SJSA1 (cell line): ENCODE results near the gene AMZ2. TPM values are rescaled to one million over a fixed set of nuclear protein-coding genes. Genes with fewer than 3 reads are reported as not detected.
"Not testable (repeated sequence)": the region's sequence is repeated elsewhere in the genome, so short reads cannot be mapped to it uniquely, and the experiment has no call there.

Experiments used
- DNase-seq, 2 experiments: peaks; one replicate each; pipeline ENCODE4 v3.0.0-alpha.2; 2015 to 2020; ENCODE audit warnings: low spot score in 2 of 2, low read depth in 1 of 2
- H3K27ac ChIP-seq: fragments of 250-450 bp; sonication (Bioruptor Pico); 2 replicates; pipeline ENCODE4 v1.5.1; 2020; ENCODE audit warnings: mild to moderate bottlenecking, moderate library complexity
- H3K27me3 ChIP-seq: fragments of 250-450 bp; sonication (Bioruptor Pico); replicated peaks from 2 replicates; pipeline ENCODE4 v1.5.1; 2020; ENCODE audit warnings: mild to moderate bottlenecking, moderate library complexity
- H3K36me3 ChIP-seq: fragments of 250-450 bp; sonication (Bioruptor Pico); 2 replicates; pipeline ENCODE4 v1.5.1; 2020; ENCODE audit warnings: mild to moderate bottlenecking
- H3K4me1 ChIP-seq: fragments of 250-450 bp; sonication (Bioruptor Pico); replicated peaks from 2 replicates; pipeline ENCODE4 v1.6.1; 2021; ENCODE audit warnings: mild to moderate bottlenecking
- H3K4me3 ChIP-seq: fragments of 250-450 bp; sonication (Bioruptor Pico); 2 replicates; pipeline ENCODE4 v1.5.1; 2020; ENCODE audit warnings: mild to moderate bottlenecking
- H3K9me3 ChIP-seq: fragments of 250-450 bp; sonication (Bioruptor Pico); replicated peaks from 2 replicates; pipeline ENCODE4 v1.5.1; 2020; ENCODE audit warnings: mild to moderate bottlenecking
- total RNA-seq: library from RNA; depleted of rRNA; stranded (reverse); fragments of >200 nt; shearing (Covaris generic); gene quantifications from 2 replicates; pipeline ENCODE4 v1.2.3, GENCODE V29; 2014

Gene AMZ2
- total RNA-seq, 1 experiment from 2014 or later = 148 TPM

DNA sequence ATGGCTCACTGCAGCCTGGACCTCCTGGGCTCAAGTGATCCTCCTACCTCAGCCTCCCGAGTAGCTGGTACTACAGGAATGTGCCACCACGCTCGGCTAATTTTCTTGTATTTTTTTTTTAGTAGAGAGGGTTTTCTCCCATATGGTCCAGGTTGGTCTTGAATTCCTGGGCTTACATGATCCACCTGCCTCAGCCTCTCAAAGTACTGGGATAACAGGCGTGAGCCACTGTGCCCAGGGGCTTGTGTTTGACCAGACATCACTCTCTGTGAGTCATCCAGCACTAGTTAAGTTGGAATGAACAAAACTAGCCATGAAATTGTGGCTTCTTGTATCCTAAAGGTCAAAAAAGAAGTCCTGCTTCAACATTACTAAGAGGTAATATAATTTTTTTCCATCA, 16.7 kb upstream of the AMZ2 start:
- not testable (repeated sequence) for H3K36me3 ChIP-seq, H3K27me3 ChIP-seq, H3K27ac ChIP-seq, DNase-seq, H3K4me3 ChIP-seq, H3K9me3 ChIP-seq
- peaks cover 15% of the 10 kb centered on the region for H3K4me1 ChIP-seq

GRCh38 chr17:68231541-68231940, 16.3 kb upstream of the AMZ2 start:
- no peak for DNase-seq
- Histone ChIP-seq H3K27me3 (no peaks in the 10 kb centered on the region), H3K4me1 (peaks cover 15% of the 10 kb centered on the region), H3K27ac (no peak overlapping the region), H3K36me3 (no peaks in the 10 kb centered on the region), H3K4me3 (no peak overlapping the region), H3K9me3 (no peaks in the 10 kb centered on the region)

DNA sequence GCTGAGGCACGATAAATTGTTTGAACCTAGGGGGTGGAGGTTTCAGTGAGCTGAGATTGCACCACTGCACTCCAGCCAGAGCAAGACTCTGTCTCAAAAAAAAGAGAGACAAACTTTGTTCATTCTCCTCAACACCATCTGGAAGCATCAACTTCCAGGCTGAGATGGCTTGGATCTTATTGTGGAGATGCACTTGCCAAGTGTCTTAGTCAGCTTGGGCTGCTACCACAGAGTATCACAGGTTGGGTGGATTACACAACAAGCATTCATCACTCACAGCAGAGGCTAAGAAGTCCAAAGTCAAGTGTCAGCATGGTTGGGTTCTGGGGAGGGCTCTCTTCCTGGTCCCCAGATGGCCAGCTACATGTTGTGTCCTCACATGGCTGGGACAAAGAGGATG, 15.1 kb upstream of the AMZ2 start:
- not testable (repeated sequence) for H3K9me3 ChIP-seq, H3K27me3 ChIP-seq, DNase-seq, H3K4me3 ChIP-seq, H3K36me3 ChIP-seq, H3K27ac ChIP-seq
- H3K4me1 ChIP-seq = peaks cover 15% of the 10 kb centered on the region

DNA sequence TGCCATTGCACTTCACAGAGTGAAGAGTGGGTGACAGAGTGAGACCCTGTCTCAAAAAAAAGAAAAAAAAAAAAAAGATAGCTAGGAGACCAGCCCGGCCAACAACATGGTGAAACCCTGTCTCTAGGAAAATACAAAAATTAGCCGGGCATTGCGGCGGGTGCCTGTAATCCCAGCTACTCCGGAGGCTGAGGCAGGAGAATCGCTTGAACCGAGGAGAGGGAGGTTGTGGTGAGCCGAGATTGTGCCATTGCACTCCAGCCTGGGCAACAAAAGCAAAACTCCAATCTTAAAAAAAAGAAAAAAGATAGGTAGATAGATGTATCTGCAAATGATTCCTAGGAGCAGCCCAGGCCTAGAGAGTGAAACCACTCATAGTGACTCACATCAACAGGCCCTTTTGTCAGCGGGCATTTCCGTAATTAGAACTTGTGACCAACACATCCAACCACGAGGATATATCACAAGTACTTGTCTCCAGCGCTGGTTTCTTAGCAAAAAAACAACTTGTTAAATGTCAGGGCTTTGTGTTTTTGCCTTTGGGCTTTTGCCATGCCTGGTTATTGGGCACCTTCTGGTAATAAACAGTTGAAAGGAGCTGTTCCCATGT, 13.0 kb upstream of the AMZ2 start:
- Histone ChIP-seq H3K27ac (peak overlapping the region; percentile 35; the same call in 1 of the 2 replicates), H3K4me1 (peaks cover 15% of the 10 kb centered on the region)
- not testable (repeated sequence) for H3K4me3 ChIP-seq, H3K9me3 ChIP-seq, H3K27me3 ChIP-seq, H3K36me3 ChIP-seq
- peak; percentile 84 to 85 for DNase-seq

- peak in 1 of 2 experiments; percentile 54 for DNase-seq
- H3K4me3 ChIP-seq, H3K36me3 ChIP-seq, H3K27me3 ChIP-seq, H3K9me3 ChIP-seq: not testable (repeated sequence)
- H3K4me1 ChIP-seq = peaks cover 15% of the 10 kb centered on the region
- H3K27ac ChIP-seq = peak overlapping the region; percentile 35; the same call in 1 of the 2 replicates
Observed at GRCh38 chr17:68235336-68235791, 12.5 kb upstream of the AMZ2 start.

DNA sequence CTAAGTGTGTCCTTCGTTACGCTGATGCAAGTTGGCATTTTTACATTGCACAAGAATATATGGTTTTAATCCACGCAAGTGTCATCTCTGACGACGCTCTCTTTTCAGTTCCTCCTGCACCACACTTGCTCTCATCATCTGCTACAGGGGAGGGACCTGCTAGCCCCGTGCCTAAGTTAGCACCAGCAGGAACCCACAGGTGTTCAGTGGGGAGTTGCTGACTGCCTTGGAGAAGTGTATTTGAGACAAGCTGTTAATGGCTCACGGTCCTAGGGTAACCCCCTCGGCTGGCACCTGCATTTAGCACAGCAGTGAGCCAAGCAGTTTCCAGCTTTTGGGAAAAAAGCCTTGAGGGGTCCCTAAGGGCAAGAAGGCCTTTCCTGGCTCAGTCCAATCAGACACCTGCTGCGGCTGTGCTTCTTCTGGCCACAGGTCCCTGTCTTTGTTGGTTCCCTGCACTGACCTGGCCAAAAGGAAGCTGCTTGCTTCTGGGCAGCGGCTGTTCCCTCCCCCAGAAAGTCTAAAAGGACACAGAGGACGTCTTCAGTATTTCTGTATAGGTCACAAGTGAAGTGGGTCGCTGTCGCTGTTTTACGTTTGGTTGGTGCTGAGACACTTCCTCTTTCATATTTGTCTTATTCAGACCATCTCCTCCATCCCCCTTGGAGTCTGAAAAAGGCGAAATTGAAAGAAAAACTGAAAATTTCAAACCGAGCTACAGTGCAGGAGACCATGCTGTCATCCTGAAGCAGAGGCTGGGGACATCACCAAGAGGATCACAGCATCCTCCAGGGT, 10.3 kb upstream of the AMZ2 start:
- H3K36me3 ChIP-seq, H3K4me3 ChIP-seq, DNase-seq, H3K27me3 ChIP-seq, H3K9me3 ChIP-seq, H3K27ac ChIP-seq: not testable (repeated sequence)
- H3K4me1 ChIP-seq = peaks cover 15% of the 10 kb centered on the region

DNA sequence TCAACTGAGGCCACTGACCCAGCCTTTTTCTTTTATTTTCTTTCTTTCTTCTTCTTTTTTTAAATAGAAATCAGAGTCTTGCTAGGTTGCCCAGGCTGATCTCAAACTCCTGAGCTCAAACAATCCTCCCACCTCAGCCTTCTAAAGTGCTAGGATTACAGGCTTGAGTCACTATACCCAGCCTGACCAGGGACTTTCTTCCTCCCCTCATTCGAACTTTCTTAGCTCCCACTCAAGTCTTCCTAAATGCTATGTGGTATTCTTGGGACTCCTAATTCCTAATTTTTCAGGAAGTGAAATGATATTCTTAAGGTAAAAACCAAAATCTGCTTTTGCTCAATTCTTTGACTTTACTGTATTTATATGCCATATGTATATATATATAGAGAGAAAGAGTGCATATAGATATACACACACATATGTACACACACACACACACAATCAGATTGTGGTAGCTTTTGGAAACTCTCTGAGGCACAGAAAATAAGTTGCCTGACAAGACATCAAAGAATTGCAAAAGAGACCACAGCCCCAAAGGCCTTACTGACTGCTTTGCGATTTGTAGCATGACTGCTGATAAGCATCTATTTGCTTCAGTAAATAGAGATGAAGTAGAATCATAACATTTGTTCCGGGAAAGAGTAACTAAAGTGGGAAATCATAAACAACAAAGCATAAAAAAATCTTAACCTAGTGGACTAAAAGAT, 9.5 kb upstream of the AMZ2 start:
- no peaks in the 10 kb centered on the region for H3K9me3 ChIP-seq
- DNase-seq = no peak
- no peak overlapping the region for H3K27ac ChIP-seq
- H3K36me3 ChIP-seq = no peaks in the 10 kb centered on the region
- H3K27me3 ChIP-seq = no peaks in the 10 kb centered on the region
- peaks cover 15% of the 10 kb centered on the region for H3K4me1 ChIP-seq
- H3K4me3 ChIP-seq = no peak overlapping the region

DNA sequence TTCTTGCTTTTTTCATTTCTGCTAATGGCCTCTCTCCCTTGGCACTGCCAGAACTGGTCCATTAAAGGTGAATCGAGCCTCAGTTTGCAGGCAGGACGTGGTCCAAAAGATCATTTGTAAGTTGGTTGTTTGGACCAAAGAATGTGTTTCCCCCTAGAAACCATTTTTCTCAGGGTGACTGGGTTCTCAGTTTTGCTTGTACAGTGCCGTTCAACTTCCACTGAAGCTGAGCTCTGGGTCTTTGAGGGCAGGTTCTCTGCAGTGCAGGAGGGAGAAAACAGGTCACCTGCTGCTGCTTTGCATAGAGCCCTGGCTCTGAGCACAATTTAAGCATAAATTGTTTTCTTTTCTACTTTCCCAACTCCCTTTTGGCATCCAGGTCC, 9.0 kb upstream of the AMZ2 start:
- no peak for DNase-seq
- Histone ChIP-seq H3K4me1 (peaks cover 15% of the 10 kb centered on the region), H3K27ac (no peak overlapping the region), H3K36me3 (no peaks in the 10 kb centered on the region), H3K4me3 (no peak overlapping the region), H3K9me3 (no peaks in the 10 kb centered on the region), H3K27me3 (no peaks in the 10 kb centered on the region)

GRCh38 chr17:68239632-68240366, 8.0 kb upstream of the AMZ2 start:
- DNase-seq = no peak
- H3K36me3 ChIP-seq = no peaks in the 10 kb centered on the region
- H3K9me3 ChIP-seq = no peaks in the 10 kb centered on the region
- H3K4me1 ChIP-seq = peaks cover 10% of the 10 kb centered on the region
- H3K27me3 ChIP-seq = no peaks in the 10 kb centered on the region
- H3K27ac ChIP-seq = no peak overlapping the region
- no peak overlapping the region for H3K4me3 ChIP-seq

DNA sequence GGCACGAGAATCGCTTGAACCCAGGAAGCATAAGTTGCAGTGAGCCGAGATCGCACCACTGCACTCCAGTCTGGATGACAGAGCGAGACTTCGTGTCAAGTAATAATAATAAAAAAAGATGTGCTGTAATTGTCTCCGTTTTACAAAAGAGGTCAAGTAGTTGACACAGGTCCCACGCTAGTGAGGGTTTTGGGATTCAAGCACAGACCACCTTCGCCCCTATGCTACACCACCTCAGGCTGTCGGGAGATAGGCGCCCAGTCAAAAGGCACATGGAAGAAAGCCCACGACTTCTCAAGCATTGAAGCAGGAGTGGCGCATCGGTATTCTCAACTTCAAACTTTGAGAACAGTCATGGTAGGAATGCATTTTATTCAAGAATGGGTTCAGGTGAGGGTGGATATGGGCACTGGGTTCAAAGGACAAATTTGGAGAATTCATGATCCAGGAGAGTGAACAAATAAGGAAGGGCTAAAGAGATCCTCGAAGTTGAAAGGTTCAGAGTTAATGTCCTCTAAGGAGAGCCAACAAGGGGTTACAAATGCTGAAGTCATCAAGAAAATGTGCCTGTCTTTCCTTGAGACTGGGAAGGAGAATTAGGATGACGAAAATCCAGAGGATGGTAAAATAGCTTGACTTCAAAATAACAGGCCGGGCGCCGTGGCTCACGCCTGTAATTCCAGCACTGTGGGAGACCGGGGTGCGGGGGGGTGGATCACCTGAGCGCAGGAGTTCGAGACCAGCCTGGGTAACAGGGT, 1.4 kb upstream of the AMZ2 start:
- DNase-seq = peak in 1 of 2 experiments; percentile 19
- Histone ChIP-seq H3K4me3 (no peak overlapping the region), H3K9me3 (no peaks in the 10 kb centered on the region), H3K27me3 (no peaks in the 10 kb centered on the region), H3K4me1 (peaks cover 8% of the 10 kb centered on the region), H3K36me3 (peaks cover 3% of the 10 kb centered on the region; the same call in 1 of the 2 replicates), H3K27ac (no peak overlapping the region)

DNA sequence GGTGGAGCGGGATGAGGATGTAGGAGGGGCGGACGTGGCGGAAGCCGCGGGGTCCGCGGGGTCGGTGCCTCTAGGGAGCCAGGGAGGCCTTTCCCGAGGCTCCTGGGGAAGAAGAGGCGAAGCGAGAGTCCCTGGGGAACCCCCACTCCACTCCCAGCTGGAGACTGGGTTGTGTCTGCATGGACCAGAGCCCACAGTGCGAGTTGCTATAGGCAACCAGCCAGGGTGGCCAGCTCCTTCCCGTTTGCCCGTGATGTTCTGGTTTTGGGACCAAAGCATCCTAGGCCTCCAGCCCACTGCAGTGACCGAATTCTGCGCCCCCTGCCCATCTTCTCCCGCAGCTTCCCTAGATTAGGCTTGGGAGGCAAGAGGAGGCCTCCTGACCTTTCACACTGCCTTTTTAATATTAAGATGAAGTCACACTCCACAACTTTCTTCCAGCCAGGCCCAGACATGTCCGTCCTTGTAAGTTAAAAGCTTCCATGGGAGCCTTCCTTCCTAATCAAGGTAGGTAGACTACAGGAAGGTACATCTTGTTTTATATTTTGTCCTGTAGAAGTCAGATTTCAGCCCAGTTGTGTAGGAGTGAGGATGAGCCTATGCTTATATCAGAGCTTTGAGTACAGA, 469 bp downstream of the AMZ2 start:
- Histone ChIP-seq H3K4me1 (peaks cover 8% of the 10 kb centered on the region), H3K36me3 (peaks cover 7% of the 10 kb centered on the region; the same call in 1 of the 2 replicates), H3K27ac (peak overlapping the region; percentile 68), H3K27me3 (no peaks in the 10 kb centered on the region), H3K9me3 (no peaks in the 10 kb centered on the region), H3K4me3 (peak overlapping the region; percentile 72)
- DNase-seq = peak in 1 of 2 experiments; percentile 80

- DNase-seq = no peak
- peaks cover 8% of the 10 kb centered on the region for H3K4me1 ChIP-seq
- H3K27ac ChIP-seq = no peak overlapping the region
- no peaks in the 10 kb centered on the region for H3K27me3 ChIP-seq
- H3K9me3 ChIP-seq = no peaks in the 10 kb centered on the region
- peaks cover 9% of the 10 kb centered on the region; the same call in 1 of the 2 replicates for H3K36me3 ChIP-seq
- H3K4me3 ChIP-seq = no peak overlapping the region
Observed at GRCh38 chr17:68248891-68249290, 1.0 kb downstream of the AMZ2 start.
